CD14-positive monocyte (primary cell): Measurements from ENCODE around the gene TMEM107. TPM values are rescaled to one million over a fixed set of nuclear protein-coding genes. Genes with fewer than 3 reads are reported as not detected.
A peak's percentile ranks its signal among the peaks of the same experiment; 100 is the strongest.

Experiments used
- DNase-seq, 3 donors: peaks; one replicate each; pipeline ENCODE4 v3.0.0-alpha.2; 2011 to 2022
- H2AFZ ChIP-seq: 2 replicates; pipeline ENCODE4 v1.6.0; 2012; ENCODE audit warnings: mild to moderate bottlenecking, low read depth, low read length, inconsistent platforms; ENCODE audit not compliant: insufficient read depth, poor library complexity, severe bottlenecking
- H3K27ac ChIP-seq, 2 donors: 1 replicate in 1 of 2; 2 replicates in 1 of 2; pipeline ENCODE4 v1.5.1; 2012 to 2013; ENCODE audit warnings: low read length in 2 of 2, control low read depth in 1 of 2, inconsistent platforms in 1 of 2, low read depth in 1 of 2, mild to moderate bottlenecking in 1 of 2
- H3K27me3 ChIP-seq, 2 donors: one replicate each; pipeline versions ENCODE4 v1.6.0 to v1.6.1; 2011 to 2013; ENCODE audit warnings: low read length in 2 of 2; ENCODE audit not compliant: control insufficient read depth in 2 of 2, insufficient read depth in 2 of 2
- H3K36me3 ChIP-seq, 2 donors: replicated peaks in 1 of 2; 1 replicate in 1 of 2; 2 replicates in 1 of 2; pipeline versions ENCODE4 v1.5.1 to v1.6.1; 2012 to 2013; ENCODE audit warnings: low read length in 2 of 2, control low read depth in 1 of 2, inconsistent platforms in 1 of 2, mild to moderate bottlenecking in 1 of 2; ENCODE audit not compliant: insufficient read depth in 2 of 2, control insufficient read depth in 1 of 2
- H3K4me1 ChIP-seq, 2 donors: 1 replicate in 1 of 2; 2 replicates in 1 of 2; pipeline versions ENCODE4 v1.5.1 to v1.6.1; 2012 to 2013; ENCODE audit warnings: low read length in 2 of 2, control low read depth in 1 of 2, inconsistent platforms in 1 of 2, mild to moderate bottlenecking in 1 of 2, moderate library complexity in 1 of 2; ENCODE audit not compliant: insufficient read depth in 2 of 2, control insufficient read depth in 1 of 2
- H3K4me2 ChIP-seq: replicated peaks from 2 replicates; pipeline ENCODE3; 2012; ENCODE audit warnings: low read length, moderate library complexity, mild to moderate bottlenecking; ENCODE audit not compliant: poor library complexity, severe bottlenecking; ENCODE audit errors: extremely low read depth
- H3K4me3 ChIP-seq, 3 experiments: fragments of 200-600 bp in 1 of 3; sonication (generic) in 1 of 3; replicated peaks in 1 of 3; 1 replicate in 2 of 3; 2 replicates in 1 of 3; pipeline ENCODE4 v1.5.1; 2011 to 2013; ENCODE audit warnings: low read length in 3 of 3, mild to moderate bottlenecking in 3 of 3, control low read depth in 2 of 3, low read depth in 2 of 3, inconsistent platforms in 1 of 3, moderate library complexity in 1 of 3
- H3K79me2 ChIP-seq: 2 replicates; pipeline ENCODE4 v1.6.0; 2012; ENCODE audit warnings: mild to moderate bottlenecking, control low read depth, inconsistent platforms, low read length, moderate library complexity; ENCODE audit not compliant: insufficient read depth
- H3K9ac ChIP-seq: 2 replicates; pipeline ENCODE4 v1.6.0; 2017; ENCODE audit warnings: low read length, mild to moderate bottlenecking; ENCODE audit not compliant: insufficient read depth, poor library complexity, severe bottlenecking
- H3K9me3 ChIP-seq, 2 donors: replicated peaks in 1 of 2; 1 replicate in 1 of 2; 2 replicates in 1 of 2; pipeline versions ENCODE4 v1.5.1 to v1.6.1; 2012 to 2013; ENCODE audit warnings: low read length in 2 of 2, control low read depth in 1 of 2; ENCODE audit not compliant: control insufficient read depth in 1 of 2, insufficient read depth in 1 of 2
- H4K20me1 ChIP-seq: 2 replicates; pipeline ENCODE4 v1.6.0; 2012; ENCODE audit warnings: mild to moderate bottlenecking, low read length, control low read depth, moderate library complexity; ENCODE audit not compliant: insufficient read depth
- H3K27ac Mint-ChIP-seq, 7 donors: one replicate each; pipeline ENCODE4 v1.8.0; 2020; ENCODE audit warnings: mild to moderate bottlenecking in 7 of 7, mixed read lengths in 7 of 7, moderate library complexity in 6 of 7, inconsistent platforms in 2 of 7
- H3K27me3 Mint-ChIP-seq, 3 donors: one replicate each; pipeline ENCODE4 v1.8.0; 2021 to 2022; ENCODE audit warnings: low read depth in 3 of 3, mild to moderate bottlenecking in 3 of 3, mixed read lengths in 3 of 3, moderate library complexity in 3 of 3, inconsistent platforms in 1 of 3
- H3K36me3 Mint-ChIP-seq, 2 donors: one replicate each; pipeline ENCODE4 v1.8.0; 2020; ENCODE audit warnings: mixed read lengths in 2 of 2, inconsistent platforms in 1 of 2, mild to moderate bottlenecking in 1 of 2
- H3K4me1 Mint-ChIP-seq: one replicate; pipeline ENCODE4 v1.8.0; 2020; ENCODE audit warnings: mild to moderate bottlenecking, mixed read lengths
- H3K4me3 Mint-ChIP-seq, 2 donors: one replicate each; pipeline ENCODE4 v1.8.0; 2020; ENCODE audit warnings: mild to moderate bottlenecking in 2 of 2, mixed read lengths in 2 of 2, moderate library complexity in 1 of 2
- H3K9me3 Mint-ChIP-seq, 7 donors: one replicate each; pipeline ENCODE4 v1.8.0; 2020 to 2022; ENCODE audit warnings: mixed read lengths in 7 of 7, mild to moderate bottlenecking in 6 of 7, moderate library complexity in 6 of 7, inconsistent platforms in 2 of 7
- WGBS: methylation state at CpG from one replicate; pipeline ENCODE4 v1.1.5; 2013; ENCODE audit warnings: missing lambda C conversion rate; ENCODE audit not compliant: insufficient coverage; 5-methylcytosine and 5-hydroxymethylcytosine counted together
- intact Hi-C, 2 donors: fragments of 100-400 bp; cut with micrococcal nuclease; formaldehyde crosslinking; loops; one replicate each; pipeline versions ENCODE4 v1.15.0 to v1.15.1; 2023
- polyA plus RNA-seq, 3 donors: library from polyadenylated mRNA; depleted of rRNA in 1 of 3; unstranded in 2 of 3; stranded (reverse) in 1 of 3; fragments of 300-500 nt in 2 of 3; fragments of >200 nt in 1 of 3; fragmentation: Illumina TruSeq in 2 of 3; gene quantifications; 1 replicate in 2 of 3; 2 replicates in 1 of 3; pipeline ENCODE4 v1.2.3, GENCODE V29; 2012 to 2021
- TF ChIP-seq, protein P1 (sequence below): fragments of 200-600 bp; IDR thresholded peaks from one replicate; pipeline ENCODE4 v1.8.0; 2022; ENCODE audit warnings: antibody characterized with exemption, mild to moderate bottlenecking

Gene TMEM107
- polyA plus RNA-seq, 3 donors: 20.5 to 37.4 (median 31.4) TPM

DNA sequence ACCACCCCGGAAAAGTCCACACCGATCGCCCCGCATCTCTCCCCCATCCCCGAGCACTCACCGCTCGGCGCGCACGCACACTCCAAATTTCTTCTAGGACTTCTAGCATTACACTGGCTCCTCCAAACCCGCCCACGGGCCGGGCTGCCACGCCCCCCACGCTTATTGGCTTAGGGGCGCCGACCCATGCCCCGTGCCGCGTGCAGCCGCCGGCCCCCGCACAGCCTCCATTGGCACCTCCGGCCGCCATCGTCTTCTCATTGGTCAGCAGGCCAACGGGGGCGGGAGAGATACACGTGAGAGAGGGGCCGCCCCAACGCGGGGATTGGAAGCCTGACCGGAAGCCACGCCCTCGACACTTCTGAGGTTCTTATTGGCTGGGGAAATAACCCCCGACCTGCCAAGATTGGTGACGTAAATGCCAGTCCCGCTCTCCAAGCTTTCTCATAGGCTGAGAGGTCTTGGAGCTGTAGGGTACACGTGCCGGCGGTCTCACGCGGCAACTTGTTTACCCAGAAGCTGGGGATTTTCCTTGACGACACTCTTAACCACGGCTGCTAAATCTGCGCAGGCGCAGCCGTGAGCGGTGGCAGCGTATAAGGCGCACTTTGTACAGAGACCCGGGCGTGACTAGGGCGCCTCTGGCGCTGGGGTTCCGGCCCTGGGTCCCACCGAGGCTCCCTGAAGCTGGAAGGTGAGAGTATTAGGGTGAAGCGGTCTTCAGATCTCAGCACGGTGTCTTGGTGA is 19.8 kb downstream of the TMEM107 start:
- H3K4me2 ChIP-seq: peak overlapping the region; percentile 97
- H3K36me3 ChIP-seq: peaks cover 18 to 21% of the 10 kb centered on the region in 2 donors
- peaks cover 34 to 40% of the 10 kb centered on the region in 2 donors for H3K36me3 Mint-ChIP-seq
- peak overlapping the region; percentile 21 for H2AFZ ChIP-seq
- H3K9ac ChIP-seq: peak overlapping the region; percentile 89
- H3K27ac ChIP-seq: peak overlapping the region; percentile 89 to 99
- peaks cover 36% of the 10 kb centered on the region for H4K20me1 ChIP-seq
- TF ChIP-seq, protein P1, sequence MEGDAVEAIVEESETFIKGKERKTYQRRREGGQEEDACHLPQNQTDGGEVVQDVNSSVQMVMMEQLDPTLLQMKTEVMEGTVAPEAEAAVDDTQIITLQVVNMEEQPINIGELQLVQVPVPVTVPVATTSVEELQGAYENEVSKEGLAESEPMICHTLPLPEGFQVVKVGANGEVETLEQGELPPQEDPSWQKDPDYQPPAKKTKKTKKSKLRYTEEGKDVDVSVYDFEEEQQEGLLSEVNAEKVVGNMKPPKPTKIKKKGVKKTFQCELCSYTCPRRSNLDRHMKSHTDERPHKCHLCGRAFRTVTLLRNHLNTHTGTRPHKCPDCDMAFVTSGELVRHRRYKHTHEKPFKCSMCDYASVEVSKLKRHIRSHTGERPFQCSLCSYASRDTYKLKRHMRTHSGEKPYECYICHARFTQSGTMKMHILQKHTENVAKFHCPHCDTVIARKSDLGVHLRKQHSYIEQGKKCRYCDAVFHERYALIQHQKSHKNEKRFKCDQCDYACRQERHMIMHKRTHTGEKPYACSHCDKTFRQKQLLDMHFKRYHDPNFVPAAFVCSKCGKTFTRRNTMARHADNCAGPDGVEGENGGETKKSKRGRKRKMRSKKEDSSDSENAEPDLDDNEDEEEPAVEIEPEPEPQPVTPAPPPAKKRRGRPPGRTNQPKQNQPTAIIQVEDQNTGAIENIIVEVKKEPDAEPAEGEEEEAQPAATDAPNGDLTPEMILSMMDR: no peak
- peak; percentile 100 for DNase-seq
- no peaks in the 10 kb centered on the region for H3K27me3 ChIP-seq
- H3K4me3 Mint-ChIP-seq: no peak overlapping the region
- intact Hi-C loops: loop anchor here (5.0 to 10.0 kb wide), 3 partner anchors 34 to 322 kb away; partner anchors contain the start of genes HES7 (in 1 of the 2) and KDM6B (in 1 of the 2)
- no peak overlapping the region for H3K27ac Mint-ChIP-seq
- H3K4me3 ChIP-seq: peak overlapping the region; percentile 65 to 100 (median 88)
- H3K9me3 ChIP-seq: no peaks in the 10 kb centered on the region
- WGBS: under 1% methylated on average over 57 of the region's 59 CpGs
- H3K9me3 Mint-ChIP-seq: peaks cover 0 to 4% (median 0%) of the 10 kb centered on the region in 7 donors
- H3K4me1 Mint-ChIP-seq: peaks cover 50% of the 10 kb centered on the region
- peaks cover 26% of the 10 kb centered on the region for H3K79me2 ChIP-seq
- H3K4me1 ChIP-seq: peaks cover 63 to 93% of the 10 kb centered on the region in 2 donors
- peaks cover 0 to 5% (median 0%) of the 10 kb centered on the region in 3 donors for H3K27me3 Mint-ChIP-seq

DNA sequence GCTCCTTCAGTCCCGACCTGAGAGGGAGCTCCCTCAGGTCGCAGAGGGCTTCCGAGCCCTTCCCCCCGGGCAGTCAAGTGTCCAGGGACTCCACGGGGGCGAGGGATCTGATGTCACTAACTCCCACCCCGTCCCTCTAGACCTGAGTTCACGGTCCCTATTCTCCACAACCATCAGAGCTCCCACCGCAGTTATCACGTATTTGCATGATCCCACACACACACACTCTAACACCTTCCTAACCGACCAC is 20.3 kb downstream of the TMEM107 start:
- H2AFZ ChIP-seq: no peak overlapping the region
- peak overlapping the region; percentile 97 for H3K4me2 ChIP-seq
- H3K36me3 Mint-ChIP-seq: peaks cover 29 to 35% of the 10 kb centered on the region in 2 donors
- no peak overlapping the region for H3K27ac Mint-ChIP-seq
- H3K79me2 ChIP-seq: peaks cover 26% of the 10 kb centered on the region
- no peaks in the 10 kb centered on the region for H3K27me3 ChIP-seq
- H3K9me3 ChIP-seq: no peaks in the 10 kb centered on the region
- no peak overlapping the region for H3K4me3 Mint-ChIP-seq
- peaks cover 41% of the 10 kb centered on the region for H4K20me1 ChIP-seq
- peaks cover 48% of the 10 kb centered on the region for H3K4me1 Mint-ChIP-seq
- H3K9ac ChIP-seq: peak overlapping the region; percentile 89
- peaks cover 59 to 93% of the 10 kb centered on the region in 2 donors for H3K4me1 ChIP-seq
- WGBS: 0% methylated on average over 11 of the region's 11 CpGs
- H3K9me3 Mint-ChIP-seq: peaks cover 0 to 4% (median 0%) of the 10 kb centered on the region in 7 donors
- intact Hi-C loops: loop anchor here (5.0 to 10.0 kb wide), 3 partner anchors 34 to 321 kb away; partner anchors contain the start of genes HES7 (in 1 of the 2) and KDM6B (in 1 of the 2)
- H3K36me3 ChIP-seq: peaks cover 13 to 16% of the 10 kb centered on the region in 2 donors
- peaks cover 0 to 5% (median 0%) of the 10 kb centered on the region in 3 donors for H3K27me3 Mint-ChIP-seq
- DNase-seq: no peak
- TF ChIP-seq, protein P1: no peak
- peak overlapping the region; percentile 65 to 100 (median 88) for H3K4me3 ChIP-seq
- peak overlapping the region; percentile 89 to 99 for H3K27ac ChIP-seq
